Stimulated activated CD8-positive, alpha-beta memory T cell treated with anti-CD3 and anti-CD28 coated beads, Interleukin-7, amount 100 ng/mL, for 48 hours (primary cell): ENCODE results near the gene SNAP23.

ENCODE experiments used
- DNase-seq, 2 donors: peaks; one replicate each; pipeline ENCODE4 v3.0.0-alpha.2; 2020; ENCODE audit warnings: low read depth in 1 of 2; ENCODE audit errors: extremely low read depth in 1 of 2

Gene SNAP23

DNA sequence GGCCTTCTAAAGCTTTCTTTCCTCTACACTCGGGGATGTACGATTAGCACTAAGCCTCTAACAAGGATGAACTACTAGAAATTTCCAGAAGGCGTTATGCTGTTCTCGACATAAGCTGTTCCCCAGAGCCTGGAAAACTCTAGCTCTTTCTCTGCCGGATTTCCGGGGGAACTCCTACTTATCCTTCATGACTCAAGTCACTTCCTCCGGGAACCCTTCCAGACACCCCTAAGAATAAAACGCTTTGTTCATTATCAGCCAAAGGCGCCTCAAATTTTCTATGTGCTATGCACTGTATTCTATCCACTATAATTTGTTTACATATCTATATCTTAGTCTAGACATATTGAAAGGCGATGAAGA lies 455 bp upstream of the SNAP23 start:
- peak in 1 of 2 donors; percentile 12 for DNase-seq

DNA sequence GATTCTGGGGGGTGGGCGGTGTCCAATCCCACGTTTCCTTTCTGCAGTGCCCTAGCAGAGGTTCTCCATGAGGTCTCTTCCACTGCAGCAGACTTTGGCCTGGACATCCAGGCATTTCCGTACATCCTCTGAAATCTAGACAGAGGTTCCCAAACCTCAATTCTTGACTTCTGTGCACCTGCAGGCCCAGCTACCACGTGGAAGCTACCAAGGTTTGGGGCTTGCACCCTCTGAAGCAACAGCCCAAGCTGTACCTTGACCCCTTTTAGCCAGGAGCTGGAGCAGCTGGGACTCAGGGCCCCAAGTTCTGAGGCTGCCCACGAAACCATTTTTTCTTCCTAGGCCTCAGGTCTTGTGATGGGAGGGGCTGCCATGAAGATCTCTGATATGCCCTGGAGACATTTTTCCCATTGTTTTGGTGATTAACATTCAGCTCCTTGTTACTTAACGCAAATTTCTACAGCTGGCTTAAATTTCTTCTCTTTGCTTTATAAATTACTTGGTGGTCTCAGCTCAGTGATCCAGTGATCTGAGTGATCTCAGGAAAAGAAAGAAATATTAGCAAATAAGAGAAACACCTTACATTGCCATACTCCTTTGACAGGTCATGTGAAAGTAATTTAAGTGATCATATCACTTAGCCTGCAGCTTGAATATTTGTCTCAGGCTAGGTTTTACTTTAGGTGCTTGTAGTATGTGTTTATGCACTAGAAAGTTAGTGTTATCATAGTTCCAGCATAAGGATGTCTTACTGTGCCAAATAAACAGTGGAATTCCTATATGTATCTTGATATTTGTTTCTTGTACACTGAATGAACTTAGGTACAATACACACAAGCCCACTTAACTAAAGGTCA lies 3.0 kb downstream of the SNAP23 start:
- no peak for DNase-seq

DNA sequence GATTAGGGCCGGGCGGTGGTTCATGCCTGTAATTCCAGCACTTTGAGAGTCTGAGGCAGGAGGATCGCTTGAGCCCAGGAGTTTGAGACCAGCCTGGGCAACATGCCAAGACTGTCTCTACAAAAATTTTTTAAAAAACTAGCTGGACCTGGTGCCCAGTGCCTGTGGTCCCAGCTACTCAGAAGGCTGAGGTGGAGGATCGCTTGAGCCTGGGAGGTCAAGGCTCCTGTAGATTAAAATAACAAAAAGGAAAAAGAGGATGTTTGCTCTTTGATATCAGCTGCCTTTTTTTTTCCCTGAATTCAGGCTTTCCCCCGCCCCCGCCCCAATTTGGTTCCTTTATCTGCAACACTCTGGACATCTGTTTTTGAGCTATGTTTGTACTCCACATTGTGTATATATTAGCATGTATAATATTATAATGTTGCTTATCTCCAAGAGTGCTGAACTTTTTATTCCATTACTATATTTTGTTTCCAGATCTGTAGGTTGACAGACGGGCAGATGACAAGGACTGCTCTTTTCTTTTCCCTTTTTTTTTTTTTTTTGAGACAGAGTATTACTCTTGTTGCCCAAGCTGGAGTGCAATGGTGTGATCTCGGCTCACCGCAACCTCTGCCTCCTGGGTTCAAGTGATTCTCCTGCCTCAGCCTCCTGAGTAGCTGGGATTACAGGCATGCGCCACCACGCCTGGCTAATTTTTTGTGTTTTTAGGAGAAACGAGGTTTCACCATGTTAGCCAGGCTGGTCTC lies 4.6 kb downstream of the SNAP23 start:
- no peak for DNase-seq

DNA sequence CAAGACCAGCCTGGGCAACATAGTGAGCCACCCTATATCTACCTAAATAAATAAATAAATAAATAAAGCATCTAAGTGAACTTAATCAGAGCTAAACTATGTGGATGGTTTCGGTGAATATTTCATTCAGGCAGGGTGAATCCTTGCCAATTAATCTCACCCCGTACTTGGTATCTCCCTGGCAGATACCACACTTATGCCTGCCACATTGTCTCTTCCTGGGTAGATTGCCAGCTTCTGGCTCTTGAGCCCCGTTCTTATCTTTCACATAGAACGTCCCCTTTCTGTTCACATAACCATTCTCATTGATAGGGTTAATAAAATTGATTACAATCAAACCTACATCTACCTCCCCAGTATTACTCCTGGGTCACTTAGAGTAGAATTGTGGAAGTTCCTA lies 7.0 kb downstream of the SNAP23 start:
- no peak for DNase-seq

DNA sequence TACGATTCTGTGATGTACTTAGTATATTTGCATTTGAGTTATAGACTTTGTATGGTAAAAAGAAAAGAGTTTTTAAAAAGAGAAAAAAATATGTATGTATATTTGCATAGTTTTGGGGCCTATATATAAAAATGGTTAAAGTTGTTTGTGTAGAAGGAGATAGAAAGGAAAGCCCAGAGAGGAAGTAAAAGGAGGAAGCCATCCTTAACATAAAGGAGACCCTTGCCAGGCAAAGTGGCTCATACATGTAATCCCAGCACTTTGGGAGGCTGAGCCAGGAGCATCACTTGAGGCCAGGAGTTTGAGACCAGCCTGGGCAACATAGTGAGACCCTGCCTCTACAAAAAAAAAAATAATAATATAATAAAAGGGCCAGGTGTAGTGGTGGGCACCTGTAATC lies 8.4 kb downstream of the SNAP23 start:
- DNase-seq: no peak

DNA sequence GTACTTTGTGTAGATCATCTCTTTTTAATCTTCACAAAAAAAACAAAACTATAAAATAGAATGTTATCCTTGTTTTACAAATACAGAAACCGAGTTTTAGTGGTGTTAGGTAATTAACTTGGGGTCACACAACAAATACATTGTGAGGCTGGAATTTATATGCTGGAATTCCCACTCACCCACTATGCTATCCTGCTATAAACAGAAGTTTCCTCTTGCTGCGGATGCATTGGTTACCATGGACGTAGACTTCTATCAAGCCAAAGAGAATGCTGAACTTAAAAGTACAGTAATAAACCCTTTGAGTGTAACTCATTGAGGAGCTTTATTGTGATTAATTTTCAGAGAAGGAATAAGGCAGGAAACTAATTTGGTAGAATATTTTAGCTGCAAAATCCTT lies 9.2 kb downstream of the SNAP23 start:
- no peak for DNase-seq

DNA sequence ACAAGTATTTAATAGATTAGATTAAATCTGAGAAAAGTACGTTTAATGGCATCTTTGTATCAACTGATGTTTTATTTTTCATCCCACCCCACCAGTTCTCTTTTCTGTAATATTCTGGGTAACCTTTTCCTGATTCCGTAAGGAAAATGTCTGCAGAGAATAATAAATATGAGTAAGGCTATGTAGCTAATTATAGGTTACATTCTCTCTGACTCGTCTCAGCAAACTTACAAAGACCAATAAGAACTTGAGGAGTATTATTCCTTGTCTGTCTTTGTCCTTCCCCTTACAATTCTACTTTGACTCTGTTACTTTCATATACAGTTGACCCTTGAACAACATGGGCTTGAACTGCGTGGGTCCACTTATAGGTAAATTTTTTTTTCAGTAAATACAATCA lies 12.1 kb downstream of the SNAP23 start:
- DNase-seq: no peak

DNA sequence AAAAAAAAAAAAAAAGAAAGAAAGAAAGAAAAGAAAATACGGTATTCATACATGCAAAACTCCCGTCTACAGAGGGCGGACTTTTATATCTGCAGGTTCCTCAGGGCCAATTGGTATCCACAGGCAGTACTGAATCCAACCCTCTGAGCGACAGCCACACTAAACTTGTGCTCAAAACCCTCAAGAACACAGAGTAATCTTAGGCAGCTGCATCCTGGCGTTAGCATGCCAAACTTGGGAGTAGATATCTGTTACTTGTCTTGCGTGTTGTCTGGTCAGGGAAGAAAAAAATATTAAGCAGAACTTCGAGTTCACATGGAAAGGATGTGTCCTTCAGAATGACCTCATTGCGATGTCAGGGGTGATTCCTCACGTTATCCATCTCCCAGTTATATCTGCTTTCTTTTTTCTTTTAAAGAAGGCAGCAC lies 12.8 kb downstream of the SNAP23 start:
- no peak for DNase-seq

DNA sequence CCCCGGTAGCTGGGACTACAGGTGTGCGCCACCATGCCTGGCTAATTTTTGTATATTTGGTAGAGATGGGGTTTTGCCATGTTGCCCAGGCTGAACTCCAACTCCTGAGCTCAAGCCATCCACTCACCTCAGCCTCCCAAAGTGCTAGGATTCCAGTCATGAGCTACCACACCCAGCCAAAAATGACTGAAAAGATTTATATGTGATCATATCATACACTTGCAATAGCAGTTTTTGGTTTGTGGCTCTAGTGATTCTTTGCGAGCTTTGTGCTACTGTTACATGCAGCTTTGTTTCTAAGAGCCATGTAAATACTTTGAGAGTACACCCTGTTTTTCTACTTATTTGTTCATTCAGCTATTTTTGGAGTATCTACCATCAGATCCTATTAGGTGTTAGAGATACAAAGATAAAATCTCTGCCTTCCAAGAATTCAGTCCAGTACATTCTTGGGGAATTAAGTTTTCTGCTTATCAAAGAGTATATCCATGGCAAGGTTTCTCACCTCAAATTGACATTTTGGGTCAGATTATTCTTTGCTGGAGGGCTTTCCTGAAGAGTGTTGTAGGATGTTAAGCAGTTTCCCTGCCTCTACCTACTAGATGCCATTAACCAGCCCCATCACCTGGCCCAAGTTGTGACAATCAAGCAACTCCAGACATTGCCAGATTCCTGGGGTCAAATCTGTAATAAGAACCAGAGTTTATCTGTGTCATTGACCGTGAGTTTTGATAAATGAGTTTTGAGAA lies 15.0 kb downstream of the SNAP23 start:
- DNase-seq: no peak

DNA sequence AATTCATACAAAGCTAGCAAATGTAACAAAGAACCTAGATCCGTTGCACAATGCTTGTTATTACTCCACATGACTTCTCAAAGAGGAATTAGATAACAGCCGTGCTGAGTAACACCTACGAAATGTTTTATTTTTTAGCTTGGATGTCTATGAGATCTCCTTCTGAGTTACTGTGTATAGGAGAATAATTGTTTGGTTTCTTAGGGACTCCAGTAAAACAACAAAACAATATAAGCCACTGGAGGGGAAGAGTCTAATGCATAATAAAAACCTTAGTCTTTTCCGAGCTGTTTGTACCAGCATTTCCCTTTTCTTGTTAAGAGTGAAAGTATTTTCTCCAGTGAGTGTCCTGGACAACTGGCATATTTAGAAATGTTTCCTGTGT lies 15.6 kb downstream of the SNAP23 start:
- DNase-seq: no peak

DNA sequence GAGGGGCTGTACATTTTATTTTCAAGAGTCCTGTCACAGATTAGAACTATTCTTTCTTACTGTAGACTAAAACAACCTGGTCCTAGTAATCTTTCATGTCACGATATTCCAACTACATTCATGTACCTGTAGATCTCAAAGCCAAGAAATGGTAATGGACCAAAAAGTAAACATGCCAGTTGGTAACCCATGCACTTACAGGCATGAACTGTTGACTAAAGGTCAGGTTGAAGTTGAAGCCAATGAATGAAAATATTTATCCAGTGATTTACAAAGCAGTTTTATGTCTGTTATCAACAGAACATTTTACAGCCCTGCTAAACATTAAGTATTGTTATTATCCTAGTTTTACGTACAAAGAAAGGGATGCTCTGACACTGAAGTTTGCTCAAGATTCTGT lies 27.9 kb downstream of the SNAP23 start:
- no peak for DNase-seq

DNA sequence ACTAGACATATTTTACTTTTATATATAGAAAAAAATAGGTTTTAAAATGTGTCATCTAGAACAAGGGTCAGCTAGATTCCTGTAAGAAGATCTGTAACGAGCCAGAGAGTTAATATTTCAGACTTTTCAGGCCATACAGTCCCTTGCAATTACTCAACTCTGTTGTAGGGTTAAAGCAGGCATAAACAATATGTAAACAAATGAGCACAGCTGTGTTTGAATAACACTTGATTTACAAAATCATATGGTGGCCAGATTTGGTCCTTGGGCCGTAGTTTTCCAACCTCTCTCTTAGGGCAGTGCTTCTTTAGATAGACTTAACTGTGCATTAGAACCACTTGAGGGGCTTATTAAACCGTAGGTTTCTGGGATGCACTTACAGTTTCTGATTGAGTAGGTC lies 33.5 kb downstream of the SNAP23 start:
- no peak for DNase-seq

DNA sequence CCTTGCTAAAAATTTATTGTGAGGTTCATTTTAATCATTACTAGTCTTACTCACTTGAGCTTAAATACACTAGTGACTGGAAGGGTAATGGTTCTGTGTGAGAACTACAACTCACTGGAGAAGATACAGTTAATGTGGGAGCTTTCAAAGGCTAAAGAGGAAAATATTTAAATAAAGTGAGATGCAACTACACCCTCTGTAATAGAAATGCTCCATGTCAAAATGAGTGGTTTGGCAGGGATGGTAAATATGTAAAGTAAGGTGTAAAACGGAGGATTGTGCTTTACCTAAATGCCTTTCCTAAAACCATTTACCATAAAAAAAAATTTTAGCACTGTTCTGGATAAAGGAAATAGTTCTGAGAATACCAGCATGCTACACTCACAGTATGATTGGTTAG lies 37.8 kb downstream of the SNAP23 start:
- no peak for DNase-seq

DNA sequence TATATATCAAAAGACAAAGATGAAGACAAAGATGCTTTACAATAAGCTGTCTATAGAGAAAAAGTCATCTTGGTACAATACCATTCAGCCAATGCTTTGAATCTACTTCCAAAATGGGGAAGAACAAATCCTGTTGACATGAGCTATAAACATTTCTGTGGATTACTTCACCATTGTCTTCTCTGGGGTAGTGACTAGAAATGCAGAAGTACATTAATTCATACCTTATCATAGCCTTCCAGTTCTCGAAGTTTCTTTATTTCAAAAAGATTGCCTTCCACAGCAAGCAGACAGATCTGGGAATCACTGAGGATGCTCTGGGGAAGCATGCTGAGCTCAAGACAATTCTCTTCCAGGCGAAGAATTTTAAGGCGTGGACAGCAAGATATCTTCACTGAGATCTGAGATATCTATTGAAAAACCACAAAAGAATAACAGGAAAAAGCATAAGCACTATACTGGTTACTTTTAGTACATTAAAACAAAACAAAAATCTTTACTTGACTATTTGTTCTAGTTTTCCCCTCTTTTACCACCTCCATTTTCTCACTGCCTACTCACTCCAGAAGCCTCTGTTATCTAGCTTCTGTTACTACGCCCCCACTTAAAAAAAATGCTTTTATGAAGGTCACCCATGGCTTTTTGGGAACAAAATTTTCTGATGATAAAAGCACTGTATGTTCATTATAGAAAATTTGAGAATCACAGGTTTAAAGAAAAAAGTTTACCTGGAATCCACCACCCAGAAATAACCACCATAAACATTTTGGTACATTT lies 49.6 kb downstream of the SNAP23 start:
- no peak for DNase-seq

DNA sequence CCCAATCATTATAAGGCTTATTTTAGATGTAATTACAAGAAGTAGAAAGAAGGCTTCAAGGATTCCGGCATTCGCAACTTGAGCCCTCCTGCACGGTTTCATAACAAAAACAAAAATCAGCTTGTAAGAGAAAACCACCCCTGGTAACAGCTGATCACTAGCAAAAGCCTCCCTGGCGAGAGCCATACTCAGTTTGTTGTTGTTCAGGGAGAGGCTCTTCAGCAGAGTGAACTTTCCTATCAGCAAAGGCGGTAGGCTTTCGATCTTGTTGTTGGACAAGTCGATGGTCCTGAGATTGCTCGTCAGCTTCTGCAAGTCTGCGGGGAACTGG lies 52.4 kb downstream of the SNAP23 start:
- DNase-seq: no peak

DNA sequence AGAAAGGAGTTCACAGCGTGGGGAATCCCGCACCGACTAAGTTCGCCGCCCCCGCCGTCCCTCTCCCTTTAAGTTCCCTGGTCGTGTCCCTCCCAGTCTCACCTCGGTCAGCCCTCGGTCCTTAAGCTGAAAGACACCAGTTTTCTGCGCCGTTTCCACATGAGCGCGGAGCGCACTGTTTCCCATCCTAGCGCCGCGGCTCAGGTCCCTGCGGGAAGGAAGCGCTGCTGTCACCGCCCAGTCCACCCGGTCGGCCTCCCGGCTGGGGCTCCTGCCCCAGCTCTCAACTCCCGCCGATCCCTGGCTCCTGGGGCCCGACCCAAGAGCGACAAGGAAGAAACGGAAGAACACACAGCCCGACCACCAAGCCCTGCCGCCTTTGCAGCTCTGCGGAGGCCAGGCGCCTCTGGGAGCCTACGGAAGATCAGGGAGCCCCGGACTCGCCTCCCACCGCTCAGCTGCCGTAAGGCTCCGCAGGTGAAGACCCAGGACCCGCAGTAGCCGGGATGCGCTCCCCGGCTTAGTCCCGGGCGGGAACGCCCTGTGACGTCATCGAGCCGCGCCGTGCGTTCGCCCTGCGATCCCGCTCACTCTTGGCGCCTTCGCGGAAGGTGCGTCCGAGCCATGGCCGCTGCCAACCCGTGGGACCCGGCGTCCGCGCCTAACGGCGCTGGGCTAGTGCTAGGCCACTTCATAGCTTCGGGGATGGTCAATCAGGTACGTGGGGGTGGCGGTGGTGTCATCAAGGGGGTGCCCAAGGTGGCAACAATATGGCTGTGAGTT lies 53.0 kb downstream of the SNAP23 start, which contains the start of the genes HAUS2 and LRRC57:
Gene HAUS2, plus strand, starts transcription at position 590 of the 783 bp plus-strand sequence. Its CDS starts 35 bp downstream, at position 625.
Gene LRRC57, minus strand, starts transcription at position 545 of the 783 bp plus-strand sequence. Its CDS starts 359 bp downstream, at position 186.
- DNase-seq: peak; percentile 80 to 84

DNA sequence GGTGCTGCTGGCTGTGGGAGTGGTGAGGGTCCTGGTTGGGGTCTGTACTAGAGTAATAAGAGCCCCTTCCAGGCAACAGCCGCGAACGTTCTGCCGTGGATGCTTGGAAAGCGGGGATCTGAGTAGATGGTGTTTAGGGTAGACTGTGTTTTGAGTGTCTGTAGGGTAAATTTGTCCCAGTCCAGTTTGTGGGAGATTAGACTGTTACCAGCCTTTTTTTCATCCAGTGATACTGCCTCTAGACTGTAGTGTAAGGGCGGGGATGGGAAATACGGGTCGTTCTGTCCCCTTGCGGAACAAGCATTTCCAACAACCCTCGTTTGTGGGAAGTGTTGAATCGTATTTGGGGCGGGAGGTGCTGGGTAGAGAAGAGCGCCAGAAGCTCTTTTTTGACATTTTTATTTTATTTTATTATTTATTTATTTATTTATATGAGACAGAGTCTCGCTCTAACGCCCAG lies 53.6 kb downstream of the SNAP23 start:
- no peak for DNase-seq

DNA sequence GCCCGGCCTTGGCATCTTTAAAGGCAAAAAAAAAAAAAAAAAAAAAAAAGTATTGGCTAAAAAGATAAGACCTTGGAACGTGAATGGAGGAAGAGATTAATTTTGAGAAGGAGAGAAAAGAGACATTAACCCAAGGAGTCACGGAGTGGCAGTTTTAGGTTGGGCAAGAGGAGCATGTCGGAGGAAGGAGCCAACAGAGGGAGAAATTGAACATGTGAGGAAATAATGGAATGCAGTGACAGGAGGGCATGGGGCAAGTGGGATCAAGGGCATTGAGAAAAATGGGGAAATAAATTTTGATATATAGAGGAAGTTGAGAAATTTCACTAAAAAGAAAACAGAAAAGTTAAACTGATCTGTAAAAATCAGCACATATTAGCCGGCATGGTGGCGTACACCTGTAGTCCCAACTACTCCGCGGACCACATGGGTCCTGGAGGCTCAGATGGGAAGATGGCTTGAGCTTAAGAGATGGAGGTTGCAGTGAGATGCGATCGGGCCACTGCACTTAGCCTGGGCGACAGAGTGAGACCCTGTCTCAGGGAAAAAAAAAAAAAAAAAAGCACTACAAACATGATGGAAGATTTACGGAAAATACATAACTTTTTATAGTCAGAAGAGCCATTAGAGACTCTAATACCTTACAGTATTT lies 54.4 kb downstream of the SNAP23 start:
- DNase-seq: no peak

DNA sequence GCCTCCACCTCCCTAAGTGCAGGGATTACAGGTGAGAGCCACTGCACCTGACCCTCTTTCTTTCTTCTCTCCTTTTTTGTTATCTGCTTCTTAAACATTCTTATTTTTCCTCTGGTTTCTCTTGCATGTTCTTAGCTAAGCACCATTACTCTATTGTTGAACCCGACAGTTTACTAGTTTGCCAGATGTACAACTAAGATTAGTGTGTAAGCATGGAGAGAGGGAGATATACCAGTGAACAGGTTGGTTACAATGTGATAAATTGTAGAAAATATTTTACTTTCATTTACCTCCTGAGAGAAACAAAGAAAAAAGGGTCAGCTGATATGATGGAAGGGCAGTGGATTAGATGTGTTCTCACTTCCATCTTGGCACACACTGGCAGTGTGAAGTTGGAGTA lies 58.1 kb downstream of the SNAP23 start:
- DNase-seq: no peak
